Measurements from ENCODE around the gene TNFAIP6. TPM values are rescaled to one million over a fixed set of nuclear protein-coding genes. Genes with fewer than 3 reads are reported as not detected.
"Not testable (repeated sequence)": the region's sequence is repeated elsewhere in the genome, so short reads cannot be mapped to it uniquely, and the experiment has no call there.

Gene TNFAIP6
- total RNA-seq, 1 experiment from 2014 or later, result not detected

GRCh38 chr2:151417650-151418049 lies 60.3 kb downstream of the TNFAIP6 start:
- DNase-seq (ENCODE audit: low spot score), result no peak

- not testable (repeated sequence) for DNase-seq (ENCODE audit: low spot score)
Measured at GRCh38 chr2:151421681-151422080, 64.3 kb downstream of the TNFAIP6 start.

- DNase-seq (ENCODE audit: low spot score), result no peak
Measured at GRCh38 chr2:151422917-151423439, 65.6 kb downstream of the TNFAIP6 start.

GRCh38 chr2:151423760-151424159 lies 66.4 kb downstream of the TNFAIP6 start:
- no peak for DNase-seq (ENCODE audit: low spot score)

Small RNA genes lying within 50 kb of the gene (small RNA-seq; reads per million reads assigned to genes)
- not detected for gene MIR4773-1
- gene RN7SL124P, result not detected

Other genes starting within 250 kb of the TNFAIP6 start
- gene RBM43, start 95.7 kb upstream of the TNFAIP6 start, total RNA-seq (2014; rRNA removed; shearing (Covaris generic)), result 1.2 and 1.8 TPM in 2 replicates
- 13.8 and 14.4 TPM in 2 replicates for gene NMI, start 67.9 kb upstream of the TNFAIP6 start, total RNA-seq (2014; rRNA removed; shearing (Covaris generic))
- 15.9 and 21.9 TPM in 2 replicates for gene RIF1, start 52.3 kb downstream of the TNFAIP6 start, total RNA-seq (2014; rRNA removed; shearing (Covaris generic))